ENCODE data around the gene ORM1.
A peak's percentile ranks its signal among the peaks of the same experiment; 100 is the strongest.
"Not testable (repeated sequence)": the region's sequence is repeated elsewhere in the genome, so short reads cannot be mapped to it uniquely, and the experiment has no call there.

The ORM1 gene

GRCh38 chr9:114322831-114323531 lies at the start of gene ORM1:
Gene ORM1, plus strand, starts transcription at chr9:114323098. Its CDS starts 36 bp downstream, at chr9:114323134.
- DNase-seq (ENCODE audit: low read depth) = not testable (repeated sequence)

- no peak for DNase-seq (ENCODE audit: low read depth)
Observed at GRCh38 chr9:114273461-114273881, 49.4 kb upstream of the ORM1 start.

GRCh38 chr9:114274217-114274616 lies 48.7 kb upstream of the ORM1 start:
- DNase-seq (ENCODE audit: low read depth) = no peak

GRCh38 chr9:114275246-114276004 lies 47.5 kb upstream of the ORM1 start:
- no peak for DNase-seq (ENCODE audit: low read depth)

GRCh38 chr9:114276908-114277821 lies 45.7 kb upstream of the ORM1 start:
- peak; percentile 68 for DNase-seq (ENCODE audit: low read depth)

- no peak for DNase-seq (ENCODE audit: low read depth)
Observed at GRCh38 chr9:114278356-114278755, 44.5 kb upstream of the ORM1 start.

GRCh38 chr9:114278881-114279570 lies 43.9 kb upstream of the ORM1 start:
- no peak for DNase-seq (ENCODE audit: low read depth)

- no peak for DNase-seq (ENCODE audit: low read depth)
Observed at GRCh38 chr9:114279693-114280092, 43.2 kb upstream of the ORM1 start.

- no peak for DNase-seq (ENCODE audit: low read depth)
Observed at GRCh38 chr9:114280636-114281472, 42.0 kb upstream of the ORM1 start.

GRCh38 chr9:114281473-114282103 lies 41.3 kb upstream of the ORM1 start:
- DNase-seq (ENCODE audit: low read depth) = peak; percentile 57

- DNase-seq (ENCODE audit: low read depth) = no peak
Observed at GRCh38 chr9:114282104-114282485, 40.8 kb upstream of the ORM1 start.

- DNase-seq (ENCODE audit: low read depth) = no peak
Observed at GRCh38 chr9:114282507-114282906, 40.4 kb upstream of the ORM1 start.

- peak; percentile 68 for DNase-seq (ENCODE audit: low read depth)
Observed at GRCh38 chr9:114282926-114283325, 40.0 kb upstream of the ORM1 start.

GRCh38 chr9:114283551-114284111 lies 39.3 kb upstream of the ORM1 start:
- no peak for DNase-seq (ENCODE audit: low read depth)

GRCh38 chr9:114284316-114285060 lies 38.4 kb upstream of the ORM1 start:
- no peak for DNase-seq (ENCODE audit: low read depth)

- DNase-seq (ENCODE audit: low read depth) = peak; percentile 88
Observed at GRCh38 chr9:114285166-114285867, 37.6 kb upstream of the ORM1 start.

GRCh38 chr9:114286146-114286679 lies 36.7 kb upstream of the ORM1 start:
- DNase-seq (ENCODE audit: low read depth) = no peak

GRCh38 chr9:114287001-114287762 lies 35.7 kb upstream of the ORM1 start:
- no peak for DNase-seq (ENCODE audit: low read depth)
